Ovary (tissue), 10 donors: ENCODE results near the gene KISS1. TPM values are rescaled to one million over a fixed set of nuclear protein-coding genes. Genes with fewer than 3 reads are reported as not detected.

Source experiments
- DNase-seq, 5 donors: peaks; one replicate each; pipeline ENCODE4 v3.0.0-alpha.2; 2019 to 2020
- H3K27ac ChIP-seq, 2 donors: fragments of 200-600 bp; one replicate each; pipeline versions ENCODE4 v1.5.1 to v1.8.0; 2019 to 2022
- H3K27me3 ChIP-seq: fragments of 200-600 bp; one replicate; pipeline ENCODE4 v1.8.0; 2022
- H3K36me3 ChIP-seq: fragments of 200-600 bp; sonication (generic); one replicate; pipeline ENCODE4 v1.5.1; 2019
- H3K4me1 ChIP-seq: one replicate; pipeline ENCODE4 v1.8.1; 2013; ENCODE audit warnings: mild to moderate bottlenecking, moderate library complexity; ENCODE audit not compliant: insufficient read depth
- H3K4me3 ChIP-seq: fragments of 200-600 bp; sonication (generic); one replicate; pipeline ENCODE4 v1.5.1; 2017
- H3K9me3 ChIP-seq, 2 donors: fragments of 200-600 bp in 1 of 2; sonication (generic) in 1 of 2; one replicate each; pipeline versions ENCODE4 v1.5.1 to v1.8.1; 2013 to 2019; ENCODE audit warnings: mild to moderate bottlenecking in 1 of 2, moderate library complexity in 1 of 2
- CTCF ChIP-seq, 3 donors: fragments of 450-650 bp in 2 of 3; fragments of 200-600 bp in 1 of 3; IDR thresholded peaks; one replicate each; pipeline versions ENCODE4 v1.5.1 to v1.8.0; 2016 to 2022; ENCODE audit warnings: antibody characterized with exemption in 3 of 3, mild to moderate bottlenecking in 1 of 3
- EP300 ChIP-seq: sonication (generic); formaldehyde crosslinking; IDR thresholded peaks from one replicate; pipeline ENCODE4 v1.6.1; 2017; ENCODE audit warnings: antibody characterized with exemption
- POLR2A ChIP-seq: fragments of 450-650 bp; IDR thresholded peaks from one replicate; pipeline ENCODE4 v1.6.1; 2017; ENCODE audit warnings: antibody characterized with exemption, mild to moderate bottlenecking, moderate library complexity
- WGBS, 3 donors: extraction: QIAGEN DNeasy Blood & Tissue Kit in 1 of 3; methylation state at CpG; one replicate each; pipeline versions ENCODE4 v1.1.5 to v1.1.7; 2013 to 2017; 5-methylcytosine and 5-hydroxymethylcytosine counted together
- intact Hi-C, 4 donors: fragments of 100-400 bp; cut with DNase I; formaldehyde crosslinking; loops; one replicate each; pipeline versions ENCODE4 v1.11.0 to v1.15.1; 2022 to 2023
- long read RNA-seq, 3 donors: library from polyadenylated mRNA in 2 of 3; unstranded in 2 of 3; transcript quantifications; one replicate each; pipeline ENCODE4 v2.0.0 and lab custom pipeline, GENCODE V29; 2021 to 2026
- polyA plus RNA-seq, 2 donors: library from polyadenylated mRNA; stranded (reverse); fragments of 200-250 nt in 1 of 2; fragments of 350-450 nt in 1 of 2; fragmentation: Illumina TruSeq in 1 of 2; extraction: RNeasy Lipid Tissue Mini Kit (QIAGEN cat#74804) in 1 of 2; gene quantifications; one replicate each; pipeline ENCODE4 v1.2.3, GENCODE V29; 2013 to 2014
- total RNA-seq, 7 donors: library from RNA; depleted of rRNA in 2 of 7; stranded (reverse); fragments of >200 nt in 2 of 7; fragmentation: NEBNext Ultra II Directional in 3 of 7; extraction: Animal tissue kit (Norgen Biotek cat#: 25700) in 3 of 7; gene quantifications; one replicate each; pipeline versions ENCODE4 v1.1.0 to v1.2.4, GENCODE V29; 2016 to 2023
- donor health status: DM: no; HTN: no; CAD: no; lungs with moderate emphysema.
- donor health status: DM: no; HTN: no; CAD: no.
- donor health status: Bipolar disorder and iron deficiency.
- donor health status: DM: yes; HTN: yes; CAD: no.
- donor health status: DM: no; HTN: no; CAD: no.
- donor health status: DM: yes; HTN: yes; CAD: no.

KISS1 gene
- total RNA-seq, result under 1 TPM in 1 of 7 donors, not detected in 6; 0.35 TPM
- not detected for polyA plus RNA-seq
- long read RNA-seq, donor 1, result 0 reads
- long read RNA-seq, donor 2, result 0 reads
- long read RNA-seq, donor 3, result 0 reads

- WGBS, 3 donors, result 76 to 78% (median 77%) methylated on average over 18 of the region's 18 CpGs
- Histone ChIP-seq H3K27ac (no peak within 1 kb of the TSS), H3K36me3 (no peaks in the 10 kb centered on the region), H3K27me3 (no peaks in the 10 kb centered on the region), H3K4me3 (no peak within 1 kb of the TSS), H3K4me1 (peaks cover 7% of the 10 kb centered on the region), H3K9me3 (no peaks in the 10 kb centered on the region)
- intact Hi-C loops, result loop anchor here in 1 of 4 donors (5.0 kb wide), 1 partner anchor 49 kb away; no protein-coding TSS in a partner anchor
- DNase-seq, result peak in 1 of 5 donors; percentile 26
- TF ChIP-seq POLR2A (no peak), CTCF (IDR thresholded peaks at IDR 0.05) (no peak), EP300 (no peak)
Measured at GRCh38 chr1:204196068-204196795, at the start of gene KISS1. Gene KISS1, minus strand, starts transcription at chr1:204196491. Its CDS starts 3,615 bp downstream, at chr1:204192876.

GRCh38 chr1:204242920-204243319, 46.6 kb upstream of the KISS1 start:
- TF ChIP-seq EP300 (no peak), CTCF (IDR thresholded peaks at IDR 0.05) (no peak), POLR2A (no peak)
- 95 to 98% (median 97%) methylated on average over 10 of the region's 10 CpGs for WGBS, 3 donors
- no peaks in the 10 kb centered on the region for H3K9me3 ChIP-seq
- H3K36me3 ChIP-seq, result no peaks in the 10 kb centered on the region
- no peak overlapping the region for H3K27ac ChIP-seq
- no peaks in the 10 kb centered on the region for H3K4me1 ChIP-seq
- H3K27me3 ChIP-seq, result no peaks in the 10 kb centered on the region
- intact Hi-C loops, result no loop called here
- no peak overlapping the region for H3K4me3 ChIP-seq
- DNase-seq, result no peak

GRCh38 chr1:204241914-204242313, 45.6 kb upstream of the KISS1 start:
- intact Hi-C loops, result no loop called here
- no peak for TF ChIP-seq EP300
- TF ChIP-seq POLR2A, result no peak
- no peak for TF ChIP-seq CTCF (IDR thresholded peaks at IDR 0.05)
- no peak for DNase-seq
- Histone ChIP-seq H3K27me3 (no peaks in the 10 kb centered on the region), H3K4me3 (no peak overlapping the region), H3K27ac (no peak overlapping the region), H3K36me3 (no peaks in the 10 kb centered on the region), H3K9me3 (no peaks in the 10 kb centered on the region), H3K4me1 (no peaks in the 10 kb centered on the region)
- WGBS, 3 donors, result 95 to 96% (median 95%) methylated on average over 5 of the region's 5 CpGs

- Histone ChIP-seq H3K4me1 (no peaks in the 10 kb centered on the region), H3K9me3 (no peaks in the 10 kb centered on the region), H3K27me3 (no peaks in the 10 kb centered on the region), H3K36me3 (no peaks in the 10 kb centered on the region), H3K27ac (no peak overlapping the region), H3K4me3 (no peak overlapping the region)
- TF ChIP-seq CTCF (IDR thresholded peaks at IDR 0.05) (no peak), EP300 (no peak), POLR2A (no peak)
- intact Hi-C loops, result no loop called here
- 53 to 74% (median 71%) methylated on average over 2 of the region's 2 CpGs for WGBS, 3 donors
- DNase-seq, result no peak
Measured at GRCh38 chr1:204241050-204241449, 44.8 kb upstream of the KISS1 start.
